ENCODE measurements around the gene TPM1. TPM values are rescaled to one million over a fixed set of nuclear protein-coding genes. Genes with fewer than 3 reads are reported as not detected.

TPM1 gene
- total RNA-seq, 4 donors from 2014 or later, result 5,599 to 7,718 (median 6,496) TPM

GRCh38 chr15:63038926-63039673 is 3.4 kb upstream of the TPM1 start:
- H3K4me1 ChIP-seq, result peaks cover 4 to 39% (median 16%) of the 10 kb centered on the region in 4 donors
- DNase-seq (ENCODE audit: extremely low spot score), result no peak
- intact Hi-C loops (cut with DNase I), result no loop called here
- H3K4me3 ChIP-seq, result no peak overlapping the region
- no peak overlapping the region for H3K27ac ChIP-seq (replicated peaks in 1 of 4)
- peaks cover 0 to 10% (median 4%) of the 10 kb centered on the region in 4 donors for H3K27me3 ChIP-seq
- H3K36me3 ChIP-seq, result peaks cover 7 to 10% (median 8%) of the 10 kb centered on the region in 4 donors
- no peaks in the 10 kb centered on the region for H3K9me3 ChIP-seq
- TF ChIP-seq, protein P1, sequence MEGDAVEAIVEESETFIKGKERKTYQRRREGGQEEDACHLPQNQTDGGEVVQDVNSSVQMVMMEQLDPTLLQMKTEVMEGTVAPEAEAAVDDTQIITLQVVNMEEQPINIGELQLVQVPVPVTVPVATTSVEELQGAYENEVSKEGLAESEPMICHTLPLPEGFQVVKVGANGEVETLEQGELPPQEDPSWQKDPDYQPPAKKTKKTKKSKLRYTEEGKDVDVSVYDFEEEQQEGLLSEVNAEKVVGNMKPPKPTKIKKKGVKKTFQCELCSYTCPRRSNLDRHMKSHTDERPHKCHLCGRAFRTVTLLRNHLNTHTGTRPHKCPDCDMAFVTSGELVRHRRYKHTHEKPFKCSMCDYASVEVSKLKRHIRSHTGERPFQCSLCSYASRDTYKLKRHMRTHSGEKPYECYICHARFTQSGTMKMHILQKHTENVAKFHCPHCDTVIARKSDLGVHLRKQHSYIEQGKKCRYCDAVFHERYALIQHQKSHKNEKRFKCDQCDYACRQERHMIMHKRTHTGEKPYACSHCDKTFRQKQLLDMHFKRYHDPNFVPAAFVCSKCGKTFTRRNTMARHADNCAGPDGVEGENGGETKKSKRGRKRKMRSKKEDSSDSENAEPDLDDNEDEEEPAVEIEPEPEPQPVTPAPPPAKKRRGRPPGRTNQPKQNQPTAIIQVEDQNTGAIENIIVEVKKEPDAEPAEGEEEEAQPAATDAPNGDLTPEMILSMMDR (IDR thresholded peaks at IDR 0.05), result no peak
- no peak for TF ChIP-seq POLR2AphosphoS5 (IDR thresholded peaks at IDR 0.05)
- TF ChIP-seq POLR2A (IDR thresholded peaks at IDR 0.05; ENCODE audit: low read depth), result no peak
- TF ChIP-seq EP300 (IDR thresholded peaks at IDR 0.05), result no peak
- 88% methylated on average over 5 of the region's 5 CpGs for WGBS

GRCh38 chr15:63039811-63040210 is 2.7 kb upstream of the TPM1 start:
- DNase-seq (ENCODE audit: extremely low spot score), result no peak
- Histone ChIP-seq H3K9me3 (no peaks in the 10 kb centered on the region), H3K27me3 (peaks cover 0 to 10% (median 4%) of the 10 kb centered on the region in 4 donors), H3K27ac (replicated peaks in 1 of 4) (peak overlapping the region in 1 of 4 donors; percentile 97), H3K36me3 (peaks cover 8 to 17% (median 13%) of the 10 kb centered on the region in 4 donors), H3K4me1 (peaks cover 4 to 39% (median 19%) of the 10 kb centered on the region in 4 donors), H3K4me3 (no peak overlapping the region)
- TF ChIP-seq POLR2A (IDR thresholded peaks at IDR 0.05; ENCODE audit: low read depth) (no peak), EP300 (IDR thresholded peaks at IDR 0.05) (no peak), POLR2AphosphoS5 (IDR thresholded peaks at IDR 0.05) (no peak)
- TF ChIP-seq, protein P1 (IDR thresholded peaks at IDR 0.05), result no peak
- 94% methylated on average over 4 of the region's 4 CpGs for WGBS
- intact Hi-C loops (cut with DNase I), result loop anchor here (5.0 to 10.0 kb wide), 2 partner anchors 193 to 255 kb away; no protein-coding TSS in a partner anchor

DNA sequence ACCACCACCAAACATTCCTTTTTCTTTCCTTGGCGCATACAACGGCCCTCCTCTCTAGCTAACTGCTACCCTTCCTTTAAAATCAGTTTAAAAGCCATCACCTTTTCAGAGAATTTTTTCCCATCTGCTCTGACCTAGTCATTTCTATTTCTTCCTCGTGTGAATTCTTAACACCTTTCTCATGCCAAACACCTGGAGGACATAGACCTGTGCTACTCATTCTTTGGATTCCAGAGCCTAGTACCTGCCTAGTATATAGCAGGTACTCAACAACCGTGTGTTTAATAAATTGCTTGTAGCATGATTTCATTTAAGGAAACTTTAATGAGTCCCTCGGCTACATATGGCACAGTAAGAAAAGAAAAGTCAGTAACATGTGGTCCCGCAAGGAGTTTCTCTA is 2.0 kb upstream of the TPM1 start:
- no peaks in the 10 kb centered on the region for H3K9me3 ChIP-seq
- intact Hi-C loops (cut with DNase I), result loop anchor here (5.0 to 10.0 kb wide), 2 partner anchors 193 to 256 kb away; no protein-coding TSS in a partner anchor
- H3K4me3 ChIP-seq, result peak overlapping the region in 3 of 4 donors; percentile 70 to 91 (median 86)
- DNase-seq (ENCODE audit: extremely low spot score), result no peak
- TF ChIP-seq EP300 (IDR thresholded peaks at IDR 0.05), result no peak
- TF ChIP-seq POLR2AphosphoS5 (IDR thresholded peaks at IDR 0.05), result no peak
- TF ChIP-seq, protein P1 (IDR thresholded peaks at IDR 0.05), result no peak
- TF ChIP-seq POLR2A (IDR thresholded peaks at IDR 0.05; ENCODE audit: low read depth), result no peak
- H3K36me3 ChIP-seq, result peaks cover 8 to 24% (median 17%) of the 10 kb centered on the region in 4 donors
- 87% methylated on average over 6 of the region's 6 CpGs for WGBS
- H3K4me1 ChIP-seq, result peaks cover 4 to 33% (median 16%) of the 10 kb centered on the region in 4 donors
- H3K27ac ChIP-seq (replicated peaks in 1 of 4), result peak overlapping the region; percentile 94 to 97 (median 96)
- peaks cover 0 to 10% (median 4%) of the 10 kb centered on the region in 4 donors for H3K27me3 ChIP-seq

DNA sequence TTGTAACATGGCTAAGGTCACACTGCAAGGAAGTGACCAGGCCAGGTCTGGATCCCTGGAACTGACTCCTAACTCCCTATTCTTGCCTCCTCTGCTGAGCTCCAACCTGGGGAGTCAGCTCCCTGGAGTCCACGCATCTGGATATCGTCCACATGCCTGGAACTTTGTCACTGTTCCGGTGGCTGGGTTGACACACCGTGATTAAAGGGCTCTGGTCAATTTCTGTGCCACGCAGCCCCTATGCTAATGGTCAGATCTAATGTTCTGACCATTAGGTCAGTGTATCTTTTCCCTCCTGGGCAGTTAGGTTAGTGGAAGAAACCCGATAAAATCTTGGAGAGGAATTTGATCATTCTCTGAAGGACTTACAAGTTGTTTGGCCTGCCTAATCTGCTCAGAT is 1.6 kb upstream of the TPM1 start:
- H3K27ac ChIP-seq (replicated peaks in 1 of 4), result peak overlapping the region; percentile 94 to 97 (median 96)

DNA sequence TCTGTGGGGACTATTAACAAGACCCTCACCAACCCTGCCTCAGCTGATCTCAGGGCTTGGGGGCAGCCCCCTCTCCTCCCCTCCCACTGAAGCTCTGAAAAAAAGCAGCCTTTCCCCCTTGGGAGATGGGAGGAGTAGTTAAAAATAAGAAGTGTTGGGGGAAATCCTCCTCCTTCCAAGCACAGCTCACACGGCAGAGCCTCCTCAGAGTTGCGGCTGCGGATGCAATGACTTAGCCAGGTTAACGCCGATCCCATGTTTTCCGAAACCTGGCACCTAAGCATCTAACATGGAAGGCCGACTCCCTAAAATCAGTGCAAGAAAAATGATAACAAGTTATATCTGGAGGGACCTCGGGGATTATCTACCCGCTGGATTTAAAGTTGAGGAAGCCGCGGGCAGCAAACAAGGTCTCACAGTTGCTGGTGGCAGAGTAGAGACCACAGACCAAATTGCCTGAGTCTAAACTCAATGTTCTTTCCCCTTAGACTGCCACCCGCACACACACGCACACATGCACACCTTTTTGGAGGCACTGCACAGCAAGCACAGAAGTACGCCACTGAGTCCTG is 1.1 kb upstream of the TPM1 start:
- Histone ChIP-seq H3K27ac (replicated peaks in 1 of 4) (peak overlapping the region; percentile 94 to 97 (median 96)), H3K9me3 (no peaks in the 10 kb centered on the region), H3K4me3 (peak overlapping the region; percentile 70 to 91 (median 82)), H3K27me3 (peaks cover 0 to 10% (median 4%) of the 10 kb centered on the region in 4 donors), H3K36me3 (peaks cover 8 to 34% (median 24%) of the 10 kb centered on the region in 4 donors), H3K4me1 (peaks cover 4 to 31% (median 16%) of the 10 kb centered on the region in 4 donors)
- no peak for DNase-seq (ENCODE audit: extremely low spot score)
- WGBS, result 28% methylated on average over 13 of the region's 14 CpGs
- intact Hi-C loops (cut with DNase I), result loop anchor here (5.0 to 10.0 kb wide), 2 partner anchors 194 to 257 kb away; no protein-coding TSS in a partner anchor
- TF ChIP-seq POLR2A (IDR thresholded peaks at IDR 0.05; ENCODE audit: low read depth) (no peak), POLR2AphosphoS5 (IDR thresholded peaks at IDR 0.05) (no peak), EP300 (IDR thresholded peaks at IDR 0.05) (no peak)
- TF ChIP-seq, protein P1 (IDR thresholded peaks at IDR 0.05), result no peak

More for the DNA sequence above, 1.6 kb upstream of the TPM1 start:
- WGBS, result 49% methylated on average over 6 of the region's 6 CpGs
- Histone ChIP-seq H3K27me3 (peaks cover 0 to 10% (median 4%) of the 10 kb centered on the region in 4 donors), H3K4me1 (peaks cover 4 to 31% (median 16%) of the 10 kb centered on the region in 4 donors), H3K36me3 (peaks cover 8 to 28% (median 19%) of the 10 kb centered on the region in 4 donors), H3K9me3 (no peaks in the 10 kb centered on the region), H3K4me3 (peak overlapping the region; percentile 70 to 91 (median 82))
- DNase-seq (ENCODE audit: extremely low spot score), result no peak
- TF ChIP-seq EP300 (IDR thresholded peaks at IDR 0.05) (no peak), POLR2AphosphoS5 (IDR thresholded peaks at IDR 0.05) (no peak)
- intact Hi-C loops (cut with DNase I), result loop anchor here (5.0 to 10.0 kb wide), 2 partner anchors 194 to 256 kb away; no protein-coding TSS in a partner anchor
